Measurements from ENCODE around the gene GAL3ST1. TPM values are rescaled to one million over a fixed set of nuclear protein-coding genes. Genes with fewer than 3 reads are reported as not detected.
"Not testable (repeated sequence)": the region's sequence is repeated elsewhere in the genome, so short reads cannot be mapped to it uniquely, and the experiment has no call there.

Gene GAL3ST1, protein sequence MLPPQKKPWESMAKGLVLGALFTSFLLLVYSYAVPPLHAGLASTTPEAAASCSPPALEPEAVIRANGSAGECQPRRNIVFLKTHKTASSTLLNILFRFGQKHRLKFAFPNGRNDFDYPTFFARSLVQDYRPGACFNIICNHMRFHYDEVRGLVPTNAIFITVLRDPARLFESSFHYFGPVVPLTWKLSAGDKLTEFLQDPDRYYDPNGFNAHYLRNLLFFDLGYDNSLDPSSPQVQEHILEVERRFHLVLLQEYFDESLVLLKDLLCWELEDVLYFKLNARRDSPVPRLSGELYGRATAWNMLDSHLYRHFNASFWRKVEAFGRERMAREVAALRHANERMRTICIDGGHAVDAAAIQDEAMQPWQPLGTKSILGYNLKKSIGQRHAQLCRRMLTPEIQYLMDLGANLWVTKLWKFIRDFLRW
- total RNA-seq (ENCODE audit: unreplicated experiment): 3.0 TPM
- long read RNA-seq, partial matches to known transcripts: 1 of 5 reads
- long read RNA-seq, other reads (novel, unspliced or antisense): 0 of 5 reads

DNA sequence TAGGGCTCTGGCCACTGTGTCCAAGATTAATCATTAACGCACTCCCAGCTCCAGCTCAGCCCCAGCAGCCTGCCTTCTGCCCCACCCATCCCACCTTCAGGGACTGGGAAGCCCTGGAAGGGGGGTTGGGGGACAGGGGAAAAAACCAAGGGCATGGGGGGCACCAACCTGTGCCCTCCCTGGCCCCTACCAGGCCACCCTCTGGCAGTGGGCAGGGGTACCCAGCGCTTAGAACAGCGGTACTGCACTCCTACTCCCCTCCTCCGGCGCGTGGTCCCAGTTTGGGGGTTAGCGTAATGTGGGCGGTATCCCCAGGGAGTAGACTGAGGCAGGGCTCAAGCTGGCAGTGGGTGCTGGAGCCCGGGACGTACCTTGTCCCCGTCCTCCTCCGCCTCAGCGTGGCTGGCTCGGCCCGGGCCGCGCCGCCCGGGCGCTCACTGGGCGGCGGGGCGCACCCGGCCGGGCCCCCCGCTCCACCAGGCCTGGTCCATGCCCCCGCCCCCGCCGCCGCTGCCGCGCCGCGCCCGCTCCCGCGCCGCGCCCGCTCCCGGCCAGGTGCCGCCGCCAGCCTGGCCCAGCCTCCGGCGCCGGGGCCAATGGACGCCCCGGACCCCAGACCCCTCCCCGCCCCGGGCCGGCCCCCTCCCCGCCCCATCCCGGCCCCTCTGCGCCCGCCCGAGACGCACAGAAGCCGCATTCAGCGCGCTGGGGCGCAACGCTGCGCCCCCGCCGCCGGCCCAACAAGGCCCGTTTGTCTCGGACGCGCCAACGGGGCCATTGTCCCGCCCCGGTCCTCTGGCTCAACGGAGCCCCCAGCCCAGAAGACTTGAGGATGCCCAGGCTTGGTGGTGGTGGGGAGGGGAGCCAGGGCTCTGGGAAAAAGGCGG is at the start of gene GAL3ST1:
Gene GAL3ST1 (minus strand): TSS at position 571 of the 887 bp plus-strand sequence. CDS start 17,273 bp downstream, outside the sequence.
- TF ChIP-seq, protein P1, sequence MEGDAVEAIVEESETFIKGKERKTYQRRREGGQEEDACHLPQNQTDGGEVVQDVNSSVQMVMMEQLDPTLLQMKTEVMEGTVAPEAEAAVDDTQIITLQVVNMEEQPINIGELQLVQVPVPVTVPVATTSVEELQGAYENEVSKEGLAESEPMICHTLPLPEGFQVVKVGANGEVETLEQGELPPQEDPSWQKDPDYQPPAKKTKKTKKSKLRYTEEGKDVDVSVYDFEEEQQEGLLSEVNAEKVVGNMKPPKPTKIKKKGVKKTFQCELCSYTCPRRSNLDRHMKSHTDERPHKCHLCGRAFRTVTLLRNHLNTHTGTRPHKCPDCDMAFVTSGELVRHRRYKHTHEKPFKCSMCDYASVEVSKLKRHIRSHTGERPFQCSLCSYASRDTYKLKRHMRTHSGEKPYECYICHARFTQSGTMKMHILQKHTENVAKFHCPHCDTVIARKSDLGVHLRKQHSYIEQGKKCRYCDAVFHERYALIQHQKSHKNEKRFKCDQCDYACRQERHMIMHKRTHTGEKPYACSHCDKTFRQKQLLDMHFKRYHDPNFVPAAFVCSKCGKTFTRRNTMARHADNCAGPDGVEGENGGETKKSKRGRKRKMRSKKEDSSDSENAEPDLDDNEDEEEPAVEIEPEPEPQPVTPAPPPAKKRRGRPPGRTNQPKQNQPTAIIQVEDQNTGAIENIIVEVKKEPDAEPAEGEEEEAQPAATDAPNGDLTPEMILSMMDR (IDR thresholded peaks at IDR 0.05; ENCODE audit: unreplicated experiment): no peak
- Mint-ChIP-seq H3K27ac (ENCODE audit: unreplicated experiment) (no peak within 1 kb of the TSS), H3K27me3 (ENCODE audit: unreplicated experiment) (peaks cover 9% of the 10 kb centered on the region), H3K4me1 (ENCODE audit: unreplicated experiment) (peaks cover 2% of the 10 kb centered on the region), H3K36me3 (ENCODE audit: low read depth, unreplicated experiment) (peaks cover 18% of the 10 kb centered on the region), H3K9me3 (ENCODE audit: unreplicated experiment) (no peaks in the 10 kb centered on the region), H3K4me3 (ENCODE audit: unreplicated experiment) (peak within 1 kb of the TSS; percentile 86)
- no peak for DNase-seq (ENCODE audit: low spot score)

DNA sequence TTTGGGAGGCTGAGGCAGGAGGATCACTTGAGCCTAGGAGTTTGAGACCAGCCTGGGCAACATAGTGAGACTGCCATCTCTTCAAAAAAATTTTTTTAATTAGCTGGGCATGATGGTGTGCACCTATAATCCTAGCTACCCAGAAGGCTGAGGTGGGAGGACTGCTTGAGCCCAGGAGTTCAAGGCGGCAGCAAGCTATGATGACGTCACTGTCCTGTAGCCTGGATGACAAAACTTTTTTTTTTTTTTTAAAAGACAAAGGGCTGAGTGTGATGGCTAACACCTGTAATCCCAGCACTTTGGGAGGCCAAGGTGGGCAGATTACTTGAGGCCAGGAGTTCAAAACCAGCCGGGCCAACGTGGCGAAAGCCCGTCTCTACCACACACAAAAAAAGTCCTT is 45.4 kb upstream of the GAL3ST1 start:
- not testable (repeated sequence) for DNase-seq (ENCODE audit: low spot score); H3K27me3 Mint-ChIP-seq (ENCODE audit: unreplicated experiment); H3K4me3 Mint-ChIP-seq (ENCODE audit: unreplicated experiment); H3K27ac Mint-ChIP-seq (ENCODE audit: unreplicated experiment); H3K4me1 Mint-ChIP-seq (ENCODE audit: unreplicated experiment); H3K9me3 Mint-ChIP-seq (ENCODE audit: unreplicated experiment)
- H3K36me3 Mint-ChIP-seq (ENCODE audit: low read depth, unreplicated experiment): peaks cover 42% of the 10 kb centered on the region

DNA sequence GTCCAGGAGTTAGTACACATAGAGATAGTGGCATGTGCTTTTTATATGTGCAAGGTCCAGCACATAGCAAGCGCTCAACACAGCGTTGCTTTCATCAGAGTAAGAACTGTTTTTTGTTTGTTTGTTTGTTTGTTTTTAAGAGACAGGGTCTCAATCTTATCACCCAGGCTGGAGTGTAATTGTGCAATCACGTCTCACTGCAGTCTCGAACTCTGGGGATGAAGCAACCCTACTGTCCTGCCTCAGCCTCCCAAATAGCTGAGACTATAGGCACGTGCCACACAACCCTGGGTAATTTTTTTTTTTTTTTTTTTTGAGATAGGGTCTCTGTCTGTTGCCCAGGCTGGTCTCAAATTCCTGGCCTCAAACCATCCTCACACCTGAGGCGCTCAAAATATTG is 43.4 kb upstream of the GAL3ST1 start:
- no peak for DNase-seq (ENCODE audit: low spot score)
- H3K27me3 Mint-ChIP-seq (ENCODE audit: unreplicated experiment): peaks cover 4% of the 10 kb centered on the region
- H3K9me3 Mint-ChIP-seq (ENCODE audit: unreplicated experiment): no peaks in the 10 kb centered on the region
- TF ChIP-seq, protein P1 (IDR thresholded peaks at IDR 0.05; ENCODE audit: unreplicated experiment): no peak
- no peak overlapping the region for H3K27ac Mint-ChIP-seq (ENCODE audit: unreplicated experiment)
- peaks cover 46% of the 10 kb centered on the region for H3K36me3 Mint-ChIP-seq (ENCODE audit: low read depth, unreplicated experiment)
- H3K4me3 Mint-ChIP-seq (ENCODE audit: unreplicated experiment): no peak overlapping the region
- H3K4me1 Mint-ChIP-seq (ENCODE audit: unreplicated experiment): no peaks in the 10 kb centered on the region

DNA sequence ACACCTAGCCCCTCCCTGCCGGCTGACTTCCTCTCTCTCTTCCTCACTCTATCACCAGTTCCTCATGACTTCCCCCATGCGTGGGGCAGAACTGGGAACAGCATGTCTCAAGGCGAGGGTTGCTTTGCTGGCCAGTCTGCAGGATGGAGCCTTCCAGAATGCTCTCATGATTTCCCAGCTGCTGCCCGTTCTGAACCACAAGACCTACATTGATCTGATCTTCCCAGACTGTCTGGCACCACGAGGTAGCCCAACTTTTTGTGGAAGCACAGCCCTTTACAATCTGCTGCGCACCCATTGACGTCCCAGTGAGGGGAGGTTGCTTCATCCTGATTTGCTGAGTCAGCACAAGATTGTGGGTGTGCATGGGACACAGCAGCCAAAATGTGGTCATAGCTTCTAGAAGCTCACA is 41.1 kb upstream of the GAL3ST1 start:
- no peak overlapping the region for H3K27ac Mint-ChIP-seq (ENCODE audit: unreplicated experiment)
- TF ChIP-seq, protein P1 (IDR thresholded peaks at IDR 0.05; ENCODE audit: unreplicated experiment): no peak
- no peaks in the 10 kb centered on the region for H3K27me3 Mint-ChIP-seq (ENCODE audit: unreplicated experiment)
- H3K4me1 Mint-ChIP-seq (ENCODE audit: unreplicated experiment): peaks cover 2% of the 10 kb centered on the region
- H3K36me3 Mint-ChIP-seq (ENCODE audit: low read depth, unreplicated experiment): peaks cover 36% of the 10 kb centered on the region
- H3K9me3 Mint-ChIP-seq (ENCODE audit: unreplicated experiment): no peaks in the 10 kb centered on the region
- H3K4me3 Mint-ChIP-seq (ENCODE audit: unreplicated experiment): peak overlapping the region; percentile 31
- no peak for DNase-seq (ENCODE audit: low spot score)

DNA sequence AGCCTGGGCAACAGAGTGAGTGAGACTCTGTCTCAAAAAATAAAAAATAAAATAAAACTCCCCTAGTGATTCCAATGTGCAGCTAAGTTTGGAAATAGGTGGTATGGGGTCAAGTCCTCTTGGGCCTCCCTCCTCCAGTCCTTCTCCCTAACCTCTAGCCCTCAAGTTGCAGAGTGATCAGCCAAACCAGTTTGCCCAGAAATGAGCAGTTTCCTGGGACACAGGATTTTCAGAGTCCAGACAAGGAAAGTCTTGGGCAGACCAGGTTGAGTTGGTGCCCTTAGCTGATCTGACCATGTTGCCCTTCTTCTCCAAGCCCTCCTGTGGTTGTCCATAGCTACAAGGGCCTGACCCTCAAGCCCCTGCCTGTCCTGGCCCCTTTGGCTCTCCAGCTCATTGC is 40.4 kb upstream of the GAL3ST1 start:
- peaks cover 7% of the 10 kb centered on the region for H3K4me1 Mint-ChIP-seq (ENCODE audit: unreplicated experiment)
- TF ChIP-seq, protein P1 (IDR thresholded peaks at IDR 0.05; ENCODE audit: unreplicated experiment): no peak
- no peaks in the 10 kb centered on the region for H3K27me3 Mint-ChIP-seq (ENCODE audit: unreplicated experiment)
- DNase-seq (ENCODE audit: low spot score): no peak
- H3K36me3 Mint-ChIP-seq (ENCODE audit: low read depth, unreplicated experiment): peaks cover 36% of the 10 kb centered on the region
- no peaks in the 10 kb centered on the region for H3K9me3 Mint-ChIP-seq (ENCODE audit: unreplicated experiment)
- no peak overlapping the region for H3K4me3 Mint-ChIP-seq (ENCODE audit: unreplicated experiment)
- no peak overlapping the region for H3K27ac Mint-ChIP-seq (ENCODE audit: unreplicated experiment)
